Activated naive CD8-positive, alpha-beta T cell treated with anti-CD3 and anti-CD28 coated beads, Interleukin-2, amount 50 U/mL, for 16 hours (primary cell): ENCODE data around the gene UGT1A3.

Experiments
- DNase-seq: peaks from one replicate; pipeline ENCODE4 v3.0.0-alpha.2; 2020; ENCODE audit warnings: low read depth, low spot score

The UGT1A3 gene

GRCh38 chr2:233795735-233796171 is 66.9 kb downstream of the UGT1A3 start:
- DNase-seq = no peak

- no peak for DNase-seq
Observed at GRCh38 chr2:233796254-233796653, 67.4 kb downstream of the UGT1A3 start.

GRCh38 chr2:233798335-233799086 is 69.7 kb downstream of the UGT1A3 start:
- DNase-seq = no peak

- DNase-seq = no peak
Observed at GRCh38 chr2:233799087-233799665, 70.3 kb downstream of the UGT1A3 start.

GRCh38 chr2:233799716-233800115 is 70.9 kb downstream of the UGT1A3 start:
- no peak for DNase-seq

GRCh38 chr2:233800208-233800607 is 71.4 kb downstream of the UGT1A3 start:
- DNase-seq = no peak

- no peak for DNase-seq
Observed at GRCh38 chr2:233801357-233802131, 72.7 kb downstream of the UGT1A3 start.

GRCh38 chr2:233802132-233802815 is 73.4 kb downstream of the UGT1A3 start:
- DNase-seq = no peak

GRCh38 chr2:233803292-233803911 is 74.6 kb downstream of the UGT1A3 start:
- DNase-seq = no peak

- DNase-seq = no peak
Observed at GRCh38 chr2:233803994-233804393, 75.2 kb downstream of the UGT1A3 start.

GRCh38 chr2:233807215-233807865 is 78.5 kb downstream of the UGT1A3 start:
- no peak for DNase-seq

- no peak for DNase-seq
Observed at GRCh38 chr2:233807966-233808935, 79.4 kb downstream of the UGT1A3 start.

GRCh38 chr2:233810385-233810784 is 81.5 kb downstream of the UGT1A3 start:
- DNase-seq = no peak

- DNase-seq = no peak
Observed at GRCh38 chr2:233811087-233811486, 82.2 kb downstream of the UGT1A3 start.

GRCh38 chr2:233811732-233812131 is 82.9 kb downstream of the UGT1A3 start:
- DNase-seq = no peak

- DNase-seq = no peak
Observed at GRCh38 chr2:233813236-233814055, 84.6 kb downstream of the UGT1A3 start.

GRCh38 chr2:233814056-233814835 is 85.4 kb downstream of the UGT1A3 start:
- no peak for DNase-seq

GRCh38 chr2:233815861-233816260 is 87.0 kb downstream of the UGT1A3 start:
- no peak for DNase-seq
